GM11168 (cell line): ENCODE results near the gene SHBG.

Experiments
- in situ Hi-C: fragments of 300-500 bp; cut with MboI; formaldehyde crosslinking; loops from one replicate; pipeline ENCODE4 v1.12.0; 2022; ENCODE audit warnings: low sequenced_read_pairs; ENCODE audit not compliant: unreplicated experiment

The SHBG gene

GRCh38 chr17:7644775-7645174, 14.8 kb downstream of the SHBG start:
- in situ Hi-C loops = no loop called here

GRCh38 chr17:7646457-7646856, 16.5 kb downstream of the SHBG start:
- in situ Hi-C loops = no loop called here

DNA sequence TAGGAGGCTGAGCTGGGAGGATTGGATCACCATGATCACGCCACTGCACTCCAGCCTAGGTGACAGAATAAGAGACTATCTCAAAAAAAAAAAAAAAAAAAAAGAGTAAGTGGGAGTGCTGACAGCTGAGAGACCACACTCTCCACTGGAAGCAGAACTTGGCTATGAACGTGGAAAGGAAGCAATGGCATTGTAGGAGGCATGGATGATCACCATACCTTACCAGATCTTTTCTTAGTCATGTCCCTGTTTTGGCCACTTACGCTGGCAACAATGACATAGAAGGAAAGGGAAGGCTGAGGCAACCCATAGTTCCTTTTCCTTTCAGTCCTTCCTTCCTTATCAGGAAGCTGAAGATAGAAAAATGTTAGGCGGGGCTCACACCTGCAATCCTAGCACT, 17.1 kb downstream of the SHBG start:
- in situ Hi-C loops = no loop called here

- in situ Hi-C loops = no loop called here
Measured at GRCh38 chr17:7650509-7651096, 20.7 kb downstream of the SHBG start, which contains the start of gene ATP1B2. TSS of gene ATP1B2 (plus strand) at chr17:7650926. CDS start at chr17:7651519, 593 bp downstream.

DNA sequence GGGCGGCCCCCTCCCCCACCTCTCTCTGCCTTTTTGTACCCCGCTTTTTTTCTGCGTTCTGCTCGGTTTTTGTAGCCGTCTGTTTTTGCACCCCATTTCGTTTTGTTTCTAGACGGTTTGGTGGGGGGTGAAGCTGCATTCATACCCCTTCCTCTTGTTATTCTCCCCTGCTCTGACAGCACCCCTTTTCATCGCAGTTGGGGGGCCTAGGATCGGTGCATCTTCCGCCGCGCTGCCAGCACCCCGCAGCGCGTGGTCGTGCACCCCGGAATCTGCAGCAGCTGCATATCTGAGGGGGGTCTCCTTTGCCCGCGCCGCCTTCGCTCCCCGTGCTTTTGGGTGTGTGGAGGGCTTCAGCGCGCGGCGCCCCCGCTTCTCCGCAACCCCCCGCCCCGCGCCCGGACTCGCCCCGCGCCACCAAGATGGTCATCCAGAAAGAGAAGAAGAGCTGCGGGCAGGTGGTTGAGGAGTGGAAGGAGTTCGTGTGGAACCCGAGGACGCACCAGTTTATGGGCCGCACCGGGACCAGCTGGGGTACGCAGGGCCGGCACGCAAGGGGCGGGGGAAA, 21.2 kb downstream of the SHBG start:
- in situ Hi-C loops = no loop called here

- in situ Hi-C loops = no loop called here
Measured at GRCh38 chr17:7651665-7652387, 21.9 kb downstream of the SHBG start.

GRCh38 chr17:7652388-7653356, 22.7 kb downstream of the SHBG start:
- in situ Hi-C loops = no loop called here

- in situ Hi-C loops = no loop called here
Measured at GRCh38 chr17:7654832-7655540, 25.1 kb downstream of the SHBG start.

DNA sequence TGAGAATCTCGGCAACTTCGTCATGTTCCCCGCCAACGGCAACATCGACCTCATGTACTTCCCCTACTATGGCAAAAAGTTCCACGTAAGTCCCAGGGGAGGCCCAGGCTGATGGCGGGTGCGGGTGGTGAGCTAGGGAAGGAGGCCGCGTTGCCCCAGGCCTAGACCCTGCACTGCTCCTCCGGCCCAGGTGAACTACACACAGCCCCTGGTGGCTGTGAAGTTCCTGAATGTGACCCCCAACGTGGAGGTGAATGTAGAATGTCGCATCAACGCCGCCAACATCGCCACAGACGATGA, 25.6 kb downstream of the SHBG start:
- in situ Hi-C loops = no loop called here

DNA sequence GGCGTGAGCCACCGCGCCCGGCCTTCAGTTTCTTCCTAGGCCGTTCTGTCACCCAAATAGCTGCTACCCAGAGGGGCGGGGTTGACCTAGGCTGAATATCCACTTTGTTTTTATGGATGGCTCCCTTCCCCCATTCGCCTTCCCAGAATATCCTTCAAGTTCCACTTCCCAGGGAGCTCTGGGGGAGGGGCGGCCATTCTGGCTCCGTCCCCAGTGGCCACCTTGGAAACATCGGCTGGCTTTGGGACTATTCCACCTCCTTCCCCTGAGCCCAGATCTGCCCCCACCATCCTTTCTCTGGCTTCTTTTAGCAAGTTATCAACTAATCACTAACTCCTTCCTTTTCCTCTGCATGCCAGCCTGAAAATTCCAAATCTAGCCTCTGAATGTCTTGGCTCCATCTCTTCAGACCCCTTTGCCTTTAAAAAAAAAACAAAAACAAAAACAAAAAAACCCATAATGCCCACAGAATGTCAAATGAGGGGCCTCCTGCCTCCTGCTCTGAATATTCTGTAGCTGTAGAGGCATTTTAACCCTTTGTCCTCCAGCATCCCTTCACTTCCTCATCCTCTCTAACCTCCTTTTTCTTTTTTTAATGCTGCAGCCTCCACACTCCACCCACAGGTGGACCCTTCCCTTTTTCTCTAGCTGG, 27.1 kb downstream of the SHBG start:
- in situ Hi-C loops = no loop called here

- in situ Hi-C loops = no loop called here
Measured at GRCh38 chr17:7667656-7668406, 37.9 kb downstream of the SHBG start.

DNA sequence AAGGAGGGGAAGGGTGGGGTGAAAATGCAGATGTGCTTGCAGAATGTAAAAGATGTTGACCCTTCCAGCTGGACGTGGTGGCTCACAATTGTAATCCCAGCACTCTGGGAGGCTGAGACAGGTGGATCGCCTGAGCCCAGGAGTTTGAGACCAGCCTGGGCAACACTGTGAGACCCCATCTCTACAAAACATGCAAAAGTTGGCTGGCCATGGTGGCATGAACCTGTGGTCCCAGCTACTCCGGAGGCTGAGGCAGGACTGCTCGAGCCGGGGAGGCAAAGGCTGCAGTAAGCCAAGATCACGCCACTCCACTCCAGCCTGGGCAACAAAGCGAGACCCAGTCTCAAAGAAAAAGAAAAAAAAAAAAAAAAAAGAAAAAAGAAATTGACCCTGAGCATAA, 38.5 kb downstream of the SHBG start:
- in situ Hi-C loops = no loop called here

DNA sequence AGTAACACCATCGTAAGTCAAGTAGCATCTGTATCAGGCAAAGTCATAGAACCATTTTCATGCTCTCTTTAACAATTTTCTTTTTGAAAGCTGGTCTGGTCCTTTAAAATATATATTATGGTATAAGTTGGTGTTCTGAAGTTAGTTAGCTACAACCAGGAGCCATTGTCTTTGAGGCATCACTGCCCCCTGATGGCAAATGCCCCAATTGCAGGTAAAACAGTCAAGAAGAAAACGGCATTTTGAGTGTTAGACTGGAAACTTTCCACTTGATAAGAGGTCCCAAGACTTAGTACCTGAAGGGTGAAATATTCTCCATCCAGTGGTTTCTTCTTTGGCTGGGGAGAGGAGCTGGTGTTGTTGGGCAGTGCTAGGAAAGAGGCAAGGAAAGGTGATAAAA, 43.3 kb downstream of the SHBG start:
- in situ Hi-C loops = no loop called here

DNA sequence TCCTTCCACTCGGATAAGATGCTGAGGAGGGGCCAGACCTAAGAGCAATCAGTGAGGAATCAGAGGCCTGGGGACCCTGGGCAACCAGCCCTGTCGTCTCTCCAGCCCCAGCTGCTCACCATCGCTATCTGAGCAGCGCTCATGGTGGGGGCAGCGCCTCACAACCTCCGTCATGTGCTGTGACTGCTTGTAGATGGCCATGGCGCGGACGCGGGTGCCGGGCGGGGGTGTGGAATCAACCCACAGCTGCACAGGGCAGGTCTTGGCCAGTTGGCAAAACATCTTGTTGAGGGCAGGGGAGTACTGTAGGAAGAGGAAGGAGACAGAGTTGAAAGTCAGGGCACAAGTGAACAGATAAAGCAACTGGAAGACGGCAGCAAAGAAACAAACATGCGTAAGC, 45.0 kb downstream of the SHBG start:
- in situ Hi-C loops = no loop called here

- in situ Hi-C loops = no loop called here
Measured at GRCh38 chr17:7676533-7676932, 46.6 kb downstream of the SHBG start.

DNA sequence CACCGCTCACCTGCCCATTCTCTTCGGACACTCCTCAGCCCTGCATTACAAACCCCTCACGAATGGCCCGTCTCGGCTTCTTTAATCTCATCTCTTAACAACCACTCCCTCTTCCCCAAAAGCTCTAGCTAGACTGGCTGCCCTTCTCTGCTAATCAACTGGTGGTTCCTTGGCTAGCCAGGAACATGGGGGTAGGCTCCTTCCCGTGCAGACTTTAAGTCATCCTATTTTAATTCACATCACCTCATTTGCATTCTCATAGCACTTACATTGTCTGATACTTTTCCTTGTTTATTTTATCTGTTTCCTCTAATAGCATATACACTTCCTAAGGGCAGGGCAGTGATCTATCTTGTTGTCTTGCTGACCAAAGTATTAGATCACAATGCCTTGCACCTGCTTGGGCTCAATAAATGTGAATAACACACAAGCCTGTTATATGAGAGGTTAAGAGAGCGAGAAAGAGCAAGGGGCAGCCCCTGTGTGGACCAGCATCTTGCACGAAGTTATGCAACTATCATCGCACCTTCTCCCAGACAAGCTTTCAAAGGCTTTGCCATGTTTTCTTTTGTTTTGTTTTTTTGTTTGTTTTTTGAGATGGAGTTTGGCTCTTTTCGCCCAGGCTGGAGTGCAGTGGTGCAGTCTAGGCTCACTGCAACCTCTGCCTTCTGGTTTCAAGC, 47.6 kb downstream of the SHBG start:
- in situ Hi-C loops = no loop called here
